ENCODE measurements around the gene IKBKG. TPM values are rescaled to one million over a fixed set of nuclear protein-coding genes. Genes with fewer than 3 reads are reported as not detected.
"Not testable (repeated sequence)": the region's sequence is repeated elsewhere in the genome, so short reads cannot be mapped to it uniquely, and the experiment has no call there.

Gene IKBKG
- total and polyA plus RNA-seq, 2 of the 13 experiments (the other 11 are each of a cell fraction or from before 2014, with no cell fraction given) = 30.6 to 44.3 TPM

DNA sequence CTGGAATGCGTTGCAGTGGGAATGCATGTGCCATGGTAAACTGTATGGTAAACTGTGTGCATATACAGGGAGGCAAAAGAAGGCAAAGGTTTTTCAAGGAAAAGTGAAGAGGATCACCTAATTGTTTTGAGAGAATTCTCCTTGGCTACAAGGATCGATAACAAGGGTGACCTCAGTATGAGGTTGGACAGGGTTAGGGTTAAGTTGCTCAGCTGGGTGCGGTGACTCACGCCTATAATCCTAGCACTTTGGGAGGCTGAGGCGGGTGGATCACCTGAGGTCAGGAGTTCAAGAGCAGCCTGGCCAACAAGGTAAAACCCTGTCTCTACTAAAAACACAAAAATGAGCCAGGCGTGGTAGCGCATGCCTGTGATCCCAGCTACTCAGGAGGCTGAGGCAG, 46.0 kb upstream of the IKBKG start:
- BruUV-seq (replicated peaks); H3K4me1 ChIP-seq (ENCODE audit: insufficient read depth, low read length); H3K27me3 ChIP-seq (ENCODE audit: control insufficient read depth in 1 of 2, insufficient read depth in 2 of 2, low read length in 2 of 2); H3K27ac ChIP-seq (ENCODE audit: extremely low read length, insufficient read depth, low read length); DNase-seq (ENCODE audit: low spot score); ATAC-seq; FAIRE-seq; intact Hi-C loops (cut with micrococcal nuclease; ENCODE audit: unreplicated experiment); H3K9ac ChIP-seq (ENCODE audit: insufficient read depth, low read depth, low read length); H3K79me2 ChIP-seq (ENCODE audit: insufficient read depth, low read length); CTCF ChIA-PET (ENCODE audit: low intra/inter-chr PET ratio, low total read pairs); H4K20me1 ChIP-seq (ENCODE audit: insufficient read depth, low read length); H3K36me3 ChIP-seq (replicated peaks in 1 of 2; ENCODE audit: control insufficient read depth in 1 of 2, insufficient read depth in 2 of 2, low read length in 2 of 2); H2AFZ ChIP-seq (ENCODE audit: low read length); H3K9me3 ChIP-seq (ENCODE audit: low read length); H3K4me3 ChIP-seq (replicated peaks in 1 of 3; ENCODE audit: insufficient read depth in 1 of 3, low read depth in 2 of 3, low read length in 3 of 3); in situ Hi-C loops (cut with HindIII; ENCODE audit: extremely low pct_ligation_motif_present, low pct_unique_long_range_greater_than_20kb); H3K4me2 ChIP-seq (ENCODE audit: low read depth, low read length): not testable (repeated sequence)
- POLR2A ChIA-PET = interaction anchor here (0.9 to 1.1 kb wide), 2 partner anchors 11 kb away, joined by 3 to 4 read pairs; partner anchors contain the start of gene SLC10A3
- 39% methylated on average over 7 of the region's 7 CpGs for WGBS (ENCODE audit: low lambda C conversion rate)

GRCh38 chrX:154502098-154502497, 45.3 kb upstream of the IKBKG start:
- DNase-seq (ENCODE audit: low spot score) (no peak), ATAC-seq (no peak), FAIRE-seq (no peak)
- in situ Hi-C loops (cut with HindIII; ENCODE audit: extremely low pct_ligation_motif_present, low pct_unique_long_range_greater_than_20kb) = no loop called here
- no peak overlapping the region for H2AFZ ChIP-seq (ENCODE audit: low read length)
- intact Hi-C loops (cut with micrococcal nuclease; ENCODE audit: unreplicated experiment) = no loop called here
- WGBS (ENCODE audit: low lambda C conversion rate) = 90% methylated on average over 5 of the region's 8 CpGs
- ChIA-PET POLR2A (interaction anchor here (0.9 kb wide), 1 partner anchor 12 kb away, joined by 3 read pairs; the partner anchor contains the start of gene SLC10A3), CTCF (ENCODE audit: low intra/inter-chr PET ratio, low total read pairs) (no interaction called here)
- H3K9ac ChIP-seq (ENCODE audit: insufficient read depth, low read depth, low read length) = no peak overlapping the region
- no peaks in the 10 kb centered on the region for H4K20me1 ChIP-seq (ENCODE audit: insufficient read depth, low read length)
- no peak overlapping the region for H3K27ac ChIP-seq (ENCODE audit: extremely low read length, insufficient read depth, low read length)
- no peak overlapping the region for H3K4me2 ChIP-seq (ENCODE audit: low read depth, low read length)
- H3K27me3 ChIP-seq (ENCODE audit: control insufficient read depth in 1 of 2, insufficient read depth in 2 of 2, low read length in 2 of 2) = no peaks in the 10 kb centered on the region
- BruUV-seq (replicated peaks) = no TSS peak
- no peaks in the 10 kb centered on the region for H3K36me3 ChIP-seq (replicated peaks in 1 of 2; ENCODE audit: control insufficient read depth in 1 of 2, insufficient read depth in 2 of 2, low read length in 2 of 2)
- 0 out of 2 replicates have a peak, but pooled peaks cover 6% of the 10 kb centered on the region for H3K4me1 ChIP-seq (ENCODE audit: insufficient read depth, low read length)
- H3K4me3 ChIP-seq (replicated peaks in 1 of 3; ENCODE audit: insufficient read depth in 1 of 3, low read depth in 2 of 3, low read length in 3 of 3) = no peak overlapping the region
- no peaks in the 10 kb centered on the region for H3K9me3 ChIP-seq (ENCODE audit: low read length)
- H3K79me2 ChIP-seq (ENCODE audit: insufficient read depth, low read length) = no peaks in the 10 kb centered on the region
- TF ChIP-seq EP300 (IDR thresholded peaks at IDR 0.05; ENCODE audit: low read depth in 2 of 2, low read length in 2 of 2) (no peak), EP300 (CRISPR knock-in tag; IDR thresholded peaks at IDR 0.05; ENCODE audit: borderline replicate concordance) (no peak), MXD3 (CRISPR knock-in tag; IDR thresholded peaks at IDR 0.05) (no peak), ZBTB14 (CRISPR knock-in tag; IDR thresholded peaks at IDR 0.05) (no peak), ZNF691 (CRISPR knock-in tag; IDR thresholded peaks at IDR 0.05; ENCODE audit: borderline replicate concordance, low read depth) (no peak), HMGA1 (CRISPR knock-in tag; conservative IDR thresholded peaks at IDR 0.05) (no peak), ZNF879 (CRISPR knock-in tag; IDR thresholded peaks at IDR 0.05) (no peak), ZSCAN20 (CRISPR knock-in tag; IDR thresholded peaks at IDR 0.05; ENCODE audit: borderline replicate concordance) (no peak), TP53 (CRISPR knock-in tag; conservative IDR thresholded peaks at IDR 0.05) (no peak), THAP11 (CRISPR knock-in tag; IDR thresholded peaks at IDR 0.05) (no peak), U2AF1 (optimal IDR thresholded peaks at IDR 0.05; ENCODE audit: low read depth, low read length) (no peak), UBTF (CRISPR knock-in tag; IDR thresholded peaks at IDR 0.05) (no peak), ZMYM3 (CRISPR knock-in tag; IDR thresholded peaks at IDR 0.05) (no peak), ZNF547 (CRISPR knock-in tag; IDR thresholded peaks at IDR 0.05) (no peak)
